ENCODE data around the gene CDK5RAP1.

Gene CDK5RAP1

DNA sequence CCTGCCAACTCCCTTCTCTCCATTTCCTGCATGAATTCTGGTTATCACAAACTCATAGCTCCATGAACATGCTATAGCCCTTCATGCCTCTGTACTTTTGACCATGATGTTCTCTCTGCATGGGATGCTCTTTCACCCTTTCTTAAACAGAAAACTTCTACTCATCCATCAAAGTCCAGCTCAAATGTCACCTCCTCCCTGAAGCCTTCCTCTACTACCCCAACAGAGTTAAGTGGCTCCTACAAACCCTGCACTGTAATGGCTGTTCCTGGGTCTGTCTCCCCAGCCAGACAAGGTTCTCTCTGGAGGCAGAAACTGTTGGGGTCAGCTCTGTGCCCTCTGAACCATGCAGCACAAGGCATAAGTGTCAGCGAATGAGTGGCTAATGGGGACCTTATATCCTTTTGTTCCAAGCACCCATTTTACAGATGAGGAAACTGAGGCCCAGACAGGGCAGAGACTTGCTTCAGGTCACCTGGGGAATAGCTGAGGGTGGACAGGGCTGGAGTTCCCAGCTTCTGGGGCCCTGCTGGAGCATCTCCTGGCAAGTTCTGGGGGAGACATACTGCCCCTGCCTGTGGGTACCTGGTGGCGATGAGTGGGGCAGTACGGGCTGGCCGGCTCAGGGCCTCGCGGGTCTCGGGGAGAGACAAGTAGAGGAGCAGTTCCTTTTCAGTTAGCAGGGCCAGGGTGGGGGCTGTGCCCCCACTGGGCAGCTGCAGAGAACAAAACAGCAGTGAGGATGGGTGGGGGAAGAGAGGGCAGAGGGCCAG, 10.6 kb upstream of the CDK5RAP1 start:
- TF ChIP-seq ZNF565 (CRISPR knock-in tag; conservative IDR thresholded peaks at IDR 0.05; ENCODE audit: low read depth) (no peak), BACH2 (CRISPR knock-in tag; IDR thresholded peaks at IDR 0.05; ENCODE audit: borderline replicate concordance) (no peak), GLIS3 (CRISPR knock-in tag; IDR thresholded peaks at IDR 0.05) (no peak), ISL1 (CRISPR knock-in tag; IDR thresholded peaks at IDR 0.05) (no peak), ZFP3 (CRISPR knock-in tag; IDR thresholded peaks at IDR 0.05) (peak; percentile 92), ZNF8 (CRISPR knock-in tag; IDR thresholded peaks at IDR 0.05) (no peak)
- ATAC-seq, result no peak

GRCh38 chr20:33411242-33411641, 9.9 kb upstream of the CDK5RAP1 start:
- ATAC-seq, result no peak
- no peak for TF ChIP-seq ZFP30 (CRISPR knock-in tag; IDR thresholded peaks at IDR 0.05)
- no peak for TF ChIP-seq ZNF565 (CRISPR knock-in tag; conservative IDR thresholded peaks at IDR 0.05; ENCODE audit: low read depth)
- TF ChIP-seq ISL1 (CRISPR knock-in tag; IDR thresholded peaks at IDR 0.05), result no peak
- TF ChIP-seq ZNF8 (CRISPR knock-in tag; IDR thresholded peaks at IDR 0.05), result no peak
- no peak for TF ChIP-seq ESRRG (CRISPR knock-in tag; IDR thresholded peaks at IDR 0.05)
- TF ChIP-seq CSDC2 (CRISPR knock-in tag; IDR thresholded peaks at IDR 0.05), result no peak
- no peak for TF ChIP-seq SNAI2 (CRISPR knock-in tag; IDR thresholded peaks at IDR 0.05)
- no peak for TF ChIP-seq TOX (CRISPR knock-in tag; IDR thresholded peaks at IDR 0.05; ENCODE audit: borderline replicate concordance)
- no peak for TF ChIP-seq OSR1 (CRISPR knock-in tag; IDR thresholded peaks at IDR 0.05)
- no peak for TF ChIP-seq CSRNP3 (CRISPR knock-in tag; IDR thresholded peaks at IDR 0.05)
- TF ChIP-seq PATZ1 (CRISPR knock-in tag; IDR thresholded peaks at IDR 0.05; ENCODE audit: borderline replicate concordance), result no peak
- TF ChIP-seq PPARA (CRISPR knock-in tag; IDR thresholded peaks at IDR 0.05; ENCODE audit: borderline replicate concordance), result no peak
- TF ChIP-seq ZC3H10 (CRISPR knock-in tag; IDR thresholded peaks at IDR 0.05), result no peak
- TF ChIP-seq ARNTL (CRISPR knock-in tag; IDR thresholded peaks at IDR 0.05; ENCODE audit: borderline replicate concordance, low read depth), result no peak
- no peak for TF ChIP-seq TCF4 (CRISPR knock-in tag; IDR thresholded peaks at IDR 0.05; ENCODE audit: borderline replicate concordance)
- TF ChIP-seq CREB5 (CRISPR knock-in tag; IDR thresholded peaks at IDR 0.05; ENCODE audit: low read depth), result no peak
- TF ChIP-seq POU6F1 (CRISPR knock-in tag; IDR thresholded peaks at IDR 0.05; ENCODE audit: borderline replicate concordance, low read depth), result no peak
- no peak for TF ChIP-seq ZNF70 (CRISPR knock-in tag; IDR thresholded peaks at IDR 0.05)
- TF ChIP-seq GLIS3 (CRISPR knock-in tag; IDR thresholded peaks at IDR 0.05), result no peak
- no peak for TF ChIP-seq BACH2 (CRISPR knock-in tag; IDR thresholded peaks at IDR 0.05; ENCODE audit: borderline replicate concordance)

- TF ChIP-seq TOX (CRISPR knock-in tag; IDR thresholded peaks at IDR 0.05; ENCODE audit: borderline replicate concordance), result no peak
- TF ChIP-seq ESRRG (CRISPR knock-in tag; IDR thresholded peaks at IDR 0.05), result no peak
- TF ChIP-seq ARNTL (CRISPR knock-in tag; IDR thresholded peaks at IDR 0.05; ENCODE audit: borderline replicate concordance, low read depth), result no peak
- no peak for TF ChIP-seq RARB (CRISPR knock-in tag; IDR thresholded peaks at IDR 0.05)
- TF ChIP-seq ZNF8 (CRISPR knock-in tag; IDR thresholded peaks at IDR 0.05), result no peak
- no peak for TF ChIP-seq SNAI2 (CRISPR knock-in tag; IDR thresholded peaks at IDR 0.05)
- no peak for TF ChIP-seq ISL1 (CRISPR knock-in tag; IDR thresholded peaks at IDR 0.05)
- TF ChIP-seq ZC3H10 (CRISPR knock-in tag; IDR thresholded peaks at IDR 0.05), result no peak
- no peak for TF ChIP-seq TSHZ2 (CRISPR knock-in tag; IDR thresholded peaks at IDR 0.05)
- no peak for TF ChIP-seq ZNF70 (CRISPR knock-in tag; IDR thresholded peaks at IDR 0.05)
- no peak for TF ChIP-seq PATZ1 (CRISPR knock-in tag; IDR thresholded peaks at IDR 0.05; ENCODE audit: borderline replicate concordance)
- no peak for TF ChIP-seq BACH2 (CRISPR knock-in tag; IDR thresholded peaks at IDR 0.05; ENCODE audit: borderline replicate concordance)
- no peak for TF ChIP-seq GLIS3 (CRISPR knock-in tag; IDR thresholded peaks at IDR 0.05)
- no peak for ATAC-seq
Measured at GRCh38 chr20:33410081-33410742, 8.9 kb upstream of the CDK5RAP1 start.
